Progenitor cell of endocrine pancreas (in vitro differentiated cells): ENCODE data around the gene HOXA11. TPM values are rescaled to one million over a fixed set of nuclear protein-coding genes. Genes with fewer than 3 reads are reported as not detected.

Source experiments
- DNase-seq: peaks from one replicate; pipeline ENCODE4 v3.0.0; 2021; ENCODE audit warnings: low spot score; ENCODE audit not compliant: unreplicated experiment
- H3K27ac Mint-ChIP-seq: 2 replicates; pipeline ENCODE4 v1.8.0; 2021; ENCODE audit warnings: mild to moderate bottlenecking, moderate library complexity, mixed read lengths
- H3K27me3 Mint-ChIP-seq: 2 replicates; pipeline ENCODE4 v1.8.0; 2021; ENCODE audit warnings: mixed read lengths
- H3K36me3 Mint-ChIP-seq: 2 replicates; pipeline ENCODE4 v1.8.0; 2022; ENCODE audit warnings: mixed read lengths; ENCODE audit not compliant: insufficient read depth
- H3K4me1 Mint-ChIP-seq: 2 replicates; pipeline ENCODE4 v1.8.0; 2021; ENCODE audit warnings: low read depth, mixed read lengths
- H3K4me3 Mint-ChIP-seq: 2 replicates; pipeline ENCODE4 v1.8.0; 2021; ENCODE audit warnings: low read depth, mild to moderate bottlenecking, moderate library complexity, mixed read lengths
- H3K9me3 Mint-ChIP-seq: 2 replicates; pipeline ENCODE4 v1.8.0; 2021; ENCODE audit warnings: low read depth, mixed read lengths
- CTCF ChIP-seq: fragments of 200-600 bp; sonication (generic); IDR thresholded peaks from one replicate; pipeline ENCODE4 v1.5.0; 2021; ENCODE audit warnings: antibody characterized with exemption, mild to moderate bottlenecking; ENCODE audit not compliant: unreplicated experiment
- total RNA-seq: library from RNA; stranded (reverse); gene quantifications from 2 replicates; pipeline ENCODE4 v1.2.1, GENCODE V29; 2021

Gene HOXA11
- total RNA-seq, 1 donor from 2014 or later, result not detected

GRCh38 chr7:27142580-27143022 is 42.4 kb downstream of the HOXA11 start:
- TF ChIP-seq CTCF, result no peak
- peaks cover 41% of the 10 kb centered on the region for H3K27me3 Mint-ChIP-seq
- H3K4me1 Mint-ChIP-seq, result peaks cover 32% of the 10 kb centered on the region
- no peak for DNase-seq
- H3K4me3 Mint-ChIP-seq, result peak overlapping the region; percentile 93
- peak overlapping the region; percentile 92 for H3K27ac Mint-ChIP-seq
- peaks cover 6% of the 10 kb centered on the region for H3K36me3 Mint-ChIP-seq
- no peaks in the 10 kb centered on the region for H3K9me3 Mint-ChIP-seq

DNA sequence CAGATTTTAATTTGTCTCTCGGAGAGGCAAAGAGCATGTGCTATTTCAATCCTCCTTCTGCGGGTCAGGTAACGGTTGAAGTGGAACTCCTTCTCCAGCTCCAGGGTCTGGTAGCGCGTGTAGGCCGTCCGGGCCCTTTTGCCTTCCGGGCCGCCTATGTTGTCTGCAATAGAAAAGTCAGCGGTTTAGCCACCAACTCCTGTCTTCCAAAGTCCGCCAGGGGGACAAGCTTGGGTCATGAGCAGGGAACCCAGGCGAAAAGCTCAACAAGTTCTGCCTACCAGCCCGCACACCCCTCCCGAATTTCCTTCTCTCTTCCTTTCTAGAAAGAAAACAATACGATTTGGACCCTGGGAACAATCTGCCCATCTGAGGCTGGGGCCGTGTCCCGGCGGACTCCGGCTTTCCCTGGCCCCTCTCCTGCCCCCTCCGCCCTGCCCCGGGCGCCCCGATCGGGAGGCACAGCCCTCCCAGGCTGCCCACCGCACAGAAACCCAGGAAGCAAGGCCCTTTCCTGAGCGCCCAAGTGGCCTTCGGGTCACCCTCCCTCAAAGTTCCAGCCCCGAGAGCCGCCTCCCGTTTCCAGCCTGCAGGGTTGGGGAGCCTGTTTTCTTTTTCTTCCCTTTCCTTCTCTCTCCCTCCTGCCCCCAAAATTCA is 43.0 kb downstream of the HOXA11 start:
- peak; percentile 53 for TF ChIP-seq CTCF
- Mint-ChIP-seq H3K27ac (peak overlapping the region; percentile 92), H3K4me3 (peak overlapping the region; percentile 93), H3K9me3 (no peaks in the 10 kb centered on the region), H3K36me3 (peaks cover 6% of the 10 kb centered on the region), H3K4me1 (peaks cover 37% of the 10 kb centered on the region), H3K27me3 (peaks cover 37% of the 10 kb centered on the region)
- no peak for DNase-seq

- H3K4me1 Mint-ChIP-seq, result peaks cover 44% of the 10 kb centered on the region
- H3K27ac Mint-ChIP-seq, result peak overlapping the region; percentile 92
- H3K27me3 Mint-ChIP-seq, result peaks cover 30% of the 10 kb centered on the region
Observed at GRCh38 chr7:27141137-27141922, 43.7 kb downstream of the HOXA11 start.

DNA sequence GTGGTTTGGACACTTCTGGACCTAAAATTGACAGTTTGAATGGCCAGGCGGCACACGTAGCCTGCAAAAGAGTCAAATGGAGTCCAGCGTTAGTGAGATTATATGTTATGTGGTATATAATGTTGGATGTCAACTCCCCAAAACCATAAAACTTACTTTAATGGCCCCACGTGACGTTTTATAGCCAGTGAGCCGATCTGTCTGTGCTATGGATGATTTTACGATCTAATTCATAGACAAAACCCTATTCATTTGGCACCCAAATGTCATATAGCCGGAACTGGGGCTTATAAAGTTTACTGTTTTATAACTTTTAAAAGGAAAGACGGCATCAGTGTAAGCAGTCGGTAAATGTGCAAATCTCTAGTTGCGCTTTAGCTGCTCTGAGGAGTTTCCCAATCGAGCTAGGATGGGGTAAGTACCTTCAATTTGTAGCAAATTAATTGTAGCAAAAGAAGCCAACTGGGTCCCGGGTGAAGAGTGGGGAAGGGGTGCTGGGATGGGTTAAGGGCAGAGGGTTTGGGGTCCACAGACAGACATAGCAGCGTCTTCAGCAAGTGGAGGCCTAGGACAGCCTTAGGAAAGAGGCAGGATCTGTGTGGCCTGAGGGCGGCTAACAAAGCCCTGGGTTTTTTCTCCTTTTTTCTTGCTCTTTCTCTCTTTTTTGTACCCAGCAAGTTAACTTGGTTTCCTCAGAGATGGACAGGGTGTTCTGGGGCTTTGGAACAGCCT is 44.7 kb downstream of the HOXA11 start:
- Mint-ChIP-seq H3K27ac (peak overlapping the region; percentile 80), H3K27me3 (peaks cover 20% of the 10 kb centered on the region), H3K9me3 (no peaks in the 10 kb centered on the region), H3K36me3 (peaks cover 4% of the 10 kb centered on the region), H3K4me3 (peak overlapping the region; percentile 43), H3K4me1 (peaks cover 54% of the 10 kb centered on the region)
- DNase-seq, result no peak
- TF ChIP-seq CTCF, result no peak

More at GRCh38 chr7:27141137-27141922, 43.7 kb downstream of the HOXA11 start:
- DNase-seq, result no peak
- Mint-ChIP-seq H3K9me3 (no peaks in the 10 kb centered on the region), H3K36me3 (peaks cover 4% of the 10 kb centered on the region), H3K4me3 (peak overlapping the region; percentile 93)
- TF ChIP-seq CTCF, result no peak
